DND-41 (cell line): Measurements from ENCODE around the gene PTPN12.
"Not testable (repeated sequence)": the region's sequence is repeated elsewhere in the genome, so short reads cannot be mapped to it uniquely, and the experiment has no call there.

Source experiments
- CTCF ChIP-seq: IDR thresholded peaks from 2 replicates; pipeline ENCODE4 v1.5.1; 2012; ENCODE audit warnings: borderline replicate concordance, low read length, moderate library complexity, mild to moderate bottlenecking; ENCODE audit not compliant: poor library complexity, severe bottlenecking; ENCODE audit errors: extremely low read depth
- EZH2 ChIP-seq: IDR thresholded peaks from 3 replicates; pipeline ENCODE4 v1.6.1; 2012; ENCODE audit warnings: borderline replicate concordance, low read depth, mild to moderate bottlenecking, moderate library complexity, low read length, inconsistent platforms; ENCODE audit not compliant: severe bottlenecking

DNA sequence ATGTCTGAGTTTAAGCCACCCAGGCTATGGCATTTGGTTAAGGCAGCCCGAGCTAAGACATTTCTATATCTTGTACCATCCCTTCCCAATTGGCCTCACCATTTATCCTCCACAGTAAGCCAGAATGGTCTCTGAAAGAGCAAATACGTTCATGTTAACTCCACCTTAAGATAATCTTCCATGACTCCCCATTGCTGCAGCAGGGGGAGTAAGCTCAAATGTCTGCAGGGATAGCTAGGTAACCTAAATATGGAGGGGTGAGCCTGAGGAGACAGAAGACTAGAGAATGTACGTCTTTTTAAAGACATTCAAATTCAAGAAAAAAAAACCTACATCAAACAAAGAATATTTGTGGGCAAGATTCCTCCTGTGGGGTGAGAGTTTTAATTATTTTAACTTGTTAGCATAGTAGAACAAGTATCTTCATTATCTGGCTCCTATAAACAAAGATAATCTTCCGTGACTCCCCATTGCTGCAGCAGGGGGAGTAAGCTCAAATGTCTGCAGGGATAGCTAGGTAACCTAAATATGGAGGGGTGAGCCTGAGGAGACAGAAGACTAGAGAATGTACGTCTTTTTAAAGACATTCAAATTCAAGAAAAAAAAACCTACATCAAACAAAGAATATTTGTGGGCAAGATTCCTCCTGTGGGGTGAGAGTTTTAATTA is 24.0 kb upstream of the PTPN12 start:
- TF ChIP-seq CTCF, EZH2: not testable (repeated sequence)
